Measurements from ENCODE around the gene MICAL3. TPM values are rescaled to one million over a fixed set of nuclear protein-coding genes. Genes with fewer than 3 reads are reported as not detected.

The MICAL3 gene
- total and polyA plus RNA-seq, 9 of the 15 experiments (the other 6 are each of a cell fraction or from before 2014, with no cell fraction given), result 0.53 to 32.1 (median 12.3) TPM

DNA sequence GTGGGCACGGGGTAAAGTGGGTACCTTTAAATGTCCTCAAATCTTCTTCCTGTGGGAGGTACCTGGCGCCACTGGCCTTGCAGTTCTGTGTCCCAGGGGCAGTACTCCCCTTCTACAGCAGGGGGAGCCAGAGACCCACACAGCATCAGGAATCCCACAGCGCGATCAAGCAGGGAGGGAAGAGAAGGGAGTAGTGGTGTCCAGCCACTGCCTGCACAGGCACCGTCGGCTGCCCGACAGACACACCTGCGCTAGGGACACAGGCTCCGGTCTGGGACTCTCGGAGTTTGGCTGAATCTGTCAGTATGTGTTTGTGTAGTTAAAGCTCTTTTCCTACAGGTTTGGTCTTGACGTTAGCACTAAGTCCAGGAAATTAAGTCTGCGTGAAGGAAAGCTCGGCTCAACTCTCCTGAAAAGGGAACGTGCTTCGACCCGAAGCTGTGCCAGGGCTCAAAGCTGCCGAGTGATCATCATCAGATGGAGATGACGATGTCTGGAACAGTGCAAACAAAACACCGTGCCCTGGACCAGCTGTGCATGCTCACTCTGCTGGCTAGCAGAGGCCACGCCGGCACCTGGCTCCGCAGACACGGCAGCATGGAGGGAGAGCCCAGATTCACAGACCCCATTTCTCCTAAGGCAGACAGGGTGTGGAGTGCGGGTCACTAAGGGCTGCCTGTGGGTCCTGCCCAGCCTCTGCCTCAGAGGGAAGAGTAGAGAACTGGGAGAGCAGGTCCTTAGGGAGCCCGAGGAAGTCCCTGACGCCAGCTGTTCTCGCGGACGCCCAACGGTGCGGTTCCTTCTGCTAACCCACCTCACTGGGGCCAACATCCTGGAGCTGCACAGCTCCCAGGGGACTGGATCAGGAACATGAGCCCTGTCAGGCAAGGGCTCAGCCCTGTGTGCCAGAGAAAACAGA, 194.1 kb downstream of the MICAL3 start (continued):
- no peak for TF ChIP-seq MTA2 (IDR thresholded peaks at IDR 0.05; ENCODE audit: low read depth)
- no peak for TF ChIP-seq ZBTB1 (CRISPR knock-in tag; IDR thresholded peaks at IDR 0.05; ENCODE audit: borderline replicate concordance, low read depth)
- no peak for TF ChIP-seq ARNT (IDR thresholded peaks at IDR 0.05)
- TF ChIP-seq GABPB1 (CRISPR knock-in tag; IDR thresholded peaks at IDR 0.05), result no peak
- TF ChIP-seq EP400 (IDR thresholded peaks at IDR 0.05), result no peak
- no peak for TF ChIP-seq CBFB (CRISPR knock-in tag; IDR thresholded peaks at IDR 0.05)
- no peak for TF ChIP-seq BACH1 (tag; IDR thresholded peaks at IDR 0.05)
- TF ChIP-seq ZNF184 (CRISPR knock-in tag; IDR thresholded peaks at IDR 0.05), result no peak
- peak in 1 of 3 experiments; percentile 20 for TF ChIP-seq YY1 (IDR thresholded peaks at IDR 0.05; ENCODE audit: borderline replicate concordance in 1 of 3, control insufficient read depth in 1 of 3, extremely low read depth in 1 of 3, insufficient read depth in 3 of 3, insufficient read length in 1 of 3, insufficient replicate concordance in 2 of 3, low read depth in 1 of 3, low read length in 2 of 3)
- TF ChIP-seq HMGN3 (IDR thresholded peaks at IDR 0.05; ENCODE audit: borderline replicate concordance, extremely low read depth, insufficient read length, low read depth, low read length), result no peak
- TF ChIP-seq, protein P1, sequence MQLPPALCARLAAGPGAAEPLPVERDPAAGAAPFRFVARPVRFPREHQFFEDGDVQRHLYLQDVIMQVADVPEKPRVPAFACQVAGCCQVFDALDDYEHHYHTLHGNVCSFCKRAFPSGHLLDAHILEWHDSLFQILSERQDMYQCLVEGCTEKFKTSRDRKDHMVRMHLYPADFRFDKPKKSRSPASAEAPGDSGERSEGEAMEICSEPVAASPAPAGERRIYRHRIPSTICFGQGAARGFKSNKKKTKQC (CRISPR knock-in tag; IDR thresholded peaks at IDR 0.05), result no peak
- TF ChIP-seq EGR1 (conservative IDR thresholded peaks at IDR 0.05), result no peak
- TF ChIP-seq ZNF586 (CRISPR knock-in tag; conservative IDR thresholded peaks at IDR 0.05), result no peak
- TF ChIP-seq, protein P2, sequence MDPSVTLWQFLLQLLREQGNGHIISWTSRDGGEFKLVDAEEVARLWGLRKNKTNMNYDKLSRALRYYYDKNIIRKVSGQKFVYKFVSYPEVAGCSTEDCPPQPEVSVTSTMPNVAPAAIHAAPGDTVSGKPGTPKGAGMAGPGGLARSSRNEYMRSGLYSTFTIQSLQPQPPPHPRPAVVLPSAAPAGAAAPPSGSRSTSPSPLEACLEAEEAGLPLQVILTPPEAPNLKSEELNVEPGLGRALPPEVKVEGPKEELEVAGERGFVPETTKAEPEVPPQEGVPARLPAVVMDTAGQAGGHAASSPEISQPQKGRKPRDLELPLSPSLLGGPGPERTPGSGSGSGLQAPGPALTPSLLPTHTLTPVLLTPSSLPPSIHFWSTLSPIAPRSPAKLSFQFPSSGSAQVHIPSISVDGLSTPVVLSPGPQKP (CRISPR knock-in tag; IDR thresholded peaks at IDR 0.05), result no peak
- TF ChIP-seq POLR2A (conservative IDR thresholded peaks at IDR 0.05), result no peak
- no peak for TF ChIP-seq NFXL1 (CRISPR knock-in tag; IDR thresholded peaks at IDR 0.05)
- TF ChIP-seq ZC3H11A (IDR thresholded peaks at IDR 0.05; ENCODE audit: low read depth, low read length), result no peak
- TF ChIP-seq THRAP3 (IDR thresholded peaks at IDR 0.05; ENCODE audit: borderline replicate concordance), result no peak
- no peak for TF ChIP-seq SIX5 (IDR thresholded peaks at IDR 0.05; ENCODE audit: borderline replicate concordance in 1 of 2, insufficient read depth in 1 of 2, low read depth in 1 of 2, low read length in 2 of 2)
- TF ChIP-seq ZNF75A (CRISPR knock-in tag; IDR thresholded peaks at IDR 0.05), result no peak
- no peak for TF ChIP-seq ZNF133 (CRISPR knock-in tag; IDR thresholded peaks at IDR 0.05)
- 0 out of 4 replicates have a peak, but pooled peaks of 1 of the 2 experiments have one; percentile 42 for TF ChIP-seq MAZ (CRISPR knock-in tag; conservative IDR thresholded peaks at IDR 0.05 in 1 of 2, IDR thresholded peaks at IDR 0.05 in 1 of 2)
- no peak for TF ChIP-seq TRIM28 (IDR thresholded peaks at IDR 0.05)
- TF ChIP-seq ZNF24 (IDR thresholded peaks at IDR 0.05), result peak; percentile 33; the same call in 1 of the 2 replicates
- no peak for TF ChIP-seq BMI1 (IDR thresholded peaks at IDR 0.05; ENCODE audit: low read length)

Measured in K562 (cell line).